ENCODE results near the gene PPARD.

Gene PPARD

GRCh38 chr6:35473075-35473849 lies 130.9 kb downstream of the PPARD start:
- DNase-seq = no peak

- no peak for DNase-seq
Measured at GRCh38 chr6:35473850-35474130, 131.4 kb downstream of the PPARD start.

GRCh38 chr6:35474131-35474941 lies 132.0 kb downstream of the PPARD start:
- DNase-seq = no peak

- DNase-seq = no peak
Measured at GRCh38 chr6:35474942-35475570, 132.7 kb downstream of the PPARD start.

DNA sequence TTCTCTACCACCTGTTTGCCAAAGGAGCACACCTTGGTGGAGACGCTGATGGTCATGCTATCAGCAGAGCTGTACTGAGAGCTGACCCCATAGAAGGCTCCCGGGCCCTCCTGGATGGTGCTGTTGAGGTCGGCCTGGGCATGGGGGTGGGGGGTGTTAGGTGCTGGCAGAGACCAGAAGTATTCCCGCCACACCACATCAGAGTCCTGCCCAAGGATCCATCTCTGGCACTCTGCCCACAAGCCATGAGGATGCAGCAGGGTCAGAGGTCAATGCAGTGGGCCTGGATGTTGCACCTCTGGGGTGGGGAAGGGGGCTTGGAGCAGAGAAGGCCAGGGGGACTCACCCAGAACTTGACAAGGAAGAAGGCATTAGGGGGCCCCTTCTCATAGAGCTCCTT lies 133.2 kb downstream of the PPARD start:
- no peak for DNase-seq

DNA sequence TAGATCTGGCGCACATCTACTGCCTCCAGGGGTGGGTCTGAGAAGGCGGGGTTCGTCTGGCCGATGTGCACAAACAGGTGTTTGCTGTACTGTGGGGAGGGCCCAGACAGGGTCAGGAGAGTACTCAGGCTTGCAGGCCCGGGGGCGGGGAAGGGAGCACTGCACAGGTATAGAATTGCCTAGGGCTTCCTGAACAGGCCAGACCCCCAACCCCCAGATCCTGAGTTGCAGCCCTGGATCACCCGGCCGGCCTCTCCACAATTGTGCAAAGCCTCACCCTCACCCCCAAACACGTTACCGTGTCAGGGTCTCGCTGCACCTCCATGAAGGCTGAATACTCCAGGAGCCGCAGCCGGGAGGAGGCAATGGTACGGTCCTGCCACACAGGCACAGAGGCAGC lies 133.6 kb downstream of the PPARD start:
- no peak for DNase-seq

GRCh38 chr6:35477028-35477427 lies 134.7 kb downstream of the PPARD start:
- no peak for DNase-seq

All from T-helper 2 cell (primary cell).